Esophagus mucosa (tissue), 1 donor: ENCODE results near the gene MAML1. TPM values are rescaled to one million over a fixed set of nuclear protein-coding genes. Genes with fewer than 3 reads are reported as not detected.

Experiments used
- ATAC-seq: fragments of 200-7000 bp; cut with Tn5 transposase; one replicate; pipeline ENCODE4 v1.9.1; 2020
- total RNA-seq: library from RNA; stranded (reverse); gene quantifications from one replicate; pipeline ENCODE4 v1.2.4, GENCODE V29; 2023
- donor health status: DM: yes; HTN: yes; CAD: no.

MAML1 gene
- total RNA-seq, 1 donor from 2014 or later: 15.4 TPM

DNA sequence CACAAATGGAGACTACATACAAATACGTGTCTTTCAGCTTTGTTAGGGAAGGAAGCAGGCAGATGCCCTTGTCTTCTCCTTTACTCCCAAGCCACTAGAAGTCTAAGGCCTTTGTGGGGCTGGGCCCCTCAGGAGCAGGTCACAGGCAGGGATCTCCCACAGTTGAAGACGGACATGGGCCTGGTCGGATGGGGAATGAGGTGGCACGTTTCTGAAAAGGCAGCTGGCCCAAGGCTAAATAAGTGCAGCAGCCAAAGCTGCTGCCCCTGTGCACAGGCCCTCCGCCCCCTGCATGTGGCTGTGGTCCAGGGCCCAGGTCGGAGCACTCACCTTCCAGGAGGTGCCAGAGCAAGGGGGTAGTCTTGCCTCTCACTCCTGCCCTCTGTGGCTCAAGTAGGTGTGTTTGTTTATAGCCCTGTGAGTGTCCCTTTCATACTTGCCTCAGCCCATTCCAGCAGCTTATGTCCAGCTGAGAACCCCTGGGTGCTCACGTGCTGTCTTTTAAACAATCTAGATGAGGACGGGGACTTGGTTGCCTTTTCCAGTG is 89.9 kb downstream of the MAML1 start:
- ATAC-seq: no peak

DNA sequence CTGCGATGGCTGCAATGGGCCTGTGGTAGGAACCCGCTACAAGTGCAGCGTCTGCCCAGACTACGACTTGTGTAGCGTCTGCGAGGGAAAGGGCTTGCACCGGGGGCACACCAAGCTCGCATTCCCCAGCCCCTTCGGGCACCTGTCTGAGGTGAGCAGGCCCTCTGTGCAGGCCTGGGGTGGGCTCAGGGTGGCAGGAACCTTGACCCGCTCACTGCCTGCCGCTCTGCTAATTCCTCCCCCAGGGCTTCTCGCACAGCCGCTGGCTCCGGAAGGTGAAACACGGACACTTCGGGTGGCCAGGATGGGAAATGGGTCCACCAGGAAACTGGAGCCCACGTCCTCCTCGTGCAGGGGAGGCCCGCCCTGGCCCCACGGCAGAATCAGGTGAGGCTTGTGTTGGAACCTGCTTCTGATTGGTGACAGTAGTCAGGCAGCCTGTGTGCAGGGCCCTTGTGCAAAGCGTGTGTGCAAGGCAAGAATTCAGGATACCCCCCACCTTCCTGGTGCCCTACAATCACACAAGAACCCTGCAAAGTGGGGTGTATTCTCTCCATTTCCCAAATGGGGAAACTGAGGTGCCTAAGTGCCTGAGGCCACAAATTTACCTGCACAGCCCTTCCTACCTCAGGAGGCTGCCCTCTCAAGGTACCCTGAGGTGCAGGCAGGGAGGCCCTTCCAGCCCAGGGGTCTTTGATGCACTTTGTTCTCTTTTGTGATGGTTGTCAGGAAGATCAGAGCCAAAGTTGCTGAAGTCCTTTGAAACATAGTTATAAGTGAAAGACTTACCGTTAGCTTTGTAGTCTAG is 91.5 kb downstream of the MAML1 start:
- ATAC-seq: no peak

DNA sequence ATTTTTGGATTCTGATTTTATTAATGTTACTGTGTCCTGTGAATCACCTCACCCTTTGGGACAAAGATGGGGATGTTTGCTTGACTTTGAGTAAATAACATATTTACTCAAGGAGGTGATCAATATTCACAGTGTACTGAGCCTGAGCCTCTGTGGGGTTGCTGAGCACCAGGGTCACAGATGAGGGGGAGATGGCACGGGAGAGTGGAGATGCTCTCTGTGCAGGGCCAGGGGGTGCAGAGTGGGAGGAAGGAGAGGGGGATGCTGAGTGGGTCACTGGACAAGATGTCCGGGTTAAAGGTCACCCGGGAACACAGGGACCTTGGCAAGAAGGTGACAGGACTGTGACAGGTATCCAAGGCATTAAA is 92.1 kb downstream of the MAML1 start:
- no peak for ATAC-seq

DNA sequence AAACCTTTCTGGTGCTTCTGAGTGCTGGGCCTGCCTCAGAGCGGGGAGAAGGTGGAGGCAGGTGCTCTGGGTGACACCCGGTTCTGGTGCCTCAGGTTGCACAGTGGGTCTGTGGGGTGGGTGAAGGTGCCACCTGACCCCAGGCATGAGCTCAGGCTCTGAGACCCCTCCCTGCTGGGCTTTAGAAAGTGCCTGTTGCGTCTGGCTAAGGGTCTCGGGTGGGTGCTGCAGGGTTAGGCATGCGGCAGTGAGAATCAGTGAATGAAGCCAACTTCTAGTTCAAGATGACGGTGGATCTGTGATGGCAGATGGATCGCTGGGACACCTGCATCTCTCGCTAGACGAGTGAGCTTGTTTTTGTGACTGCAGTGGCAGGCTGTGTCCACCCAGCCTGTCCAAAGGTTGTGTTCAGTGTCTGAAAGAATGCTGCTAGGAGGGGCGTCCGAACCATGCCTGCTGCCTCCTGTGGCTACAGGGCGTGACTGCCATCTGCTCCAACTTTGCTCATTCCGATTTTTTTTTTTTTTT is 93.1 kb downstream of the MAML1 start:
- ATAC-seq: no peak

Other genes starting within 250 kb of the MAML1 start
- gene RUFY1, start 182.3 kb upstream of the MAML1 start, total RNA-seq: 30.6 TPM
- gene HNRNPH1, start 109.2 kb upstream of the MAML1 start, total RNA-seq: 268 TPM
- gene CBY3, start 51.8 kb upstream of the MAML1 start, total RNA-seq: not detected
- gene CANX, start 33.9 kb upstream of the MAML1 start, total RNA-seq: 375 TPM
- 5.1 TPM for gene LTC4S, start 61.2 kb downstream of the MAML1 start, total RNA-seq
- gene MGAT4B, start 74.0 kb downstream of the MAML1 start, total RNA-seq: 72.1 TPM
- gene SQSTM1, start 88.1 kb downstream of the MAML1 start, total RNA-seq: 126 TPM
- 8.3 TPM for gene MRNIP, start 126.0 kb downstream of the MAML1 start, total RNA-seq
- gene TBC1D9B, start 175.1 kb downstream of the MAML1 start, total RNA-seq: 66.3 TPM